ENCODE data around the gene ZNF2. TPM values are rescaled to one million over a fixed set of nuclear protein-coding genes. Genes with fewer than 3 reads are reported as not detected.

Gene ZNF2
- total and polyA plus RNA-seq, 2 of the 13 experiments (the other 11 are each of a cell fraction or from before 2014, with no cell fraction given), result 4.3 to 6.1 TPM

DNA sequence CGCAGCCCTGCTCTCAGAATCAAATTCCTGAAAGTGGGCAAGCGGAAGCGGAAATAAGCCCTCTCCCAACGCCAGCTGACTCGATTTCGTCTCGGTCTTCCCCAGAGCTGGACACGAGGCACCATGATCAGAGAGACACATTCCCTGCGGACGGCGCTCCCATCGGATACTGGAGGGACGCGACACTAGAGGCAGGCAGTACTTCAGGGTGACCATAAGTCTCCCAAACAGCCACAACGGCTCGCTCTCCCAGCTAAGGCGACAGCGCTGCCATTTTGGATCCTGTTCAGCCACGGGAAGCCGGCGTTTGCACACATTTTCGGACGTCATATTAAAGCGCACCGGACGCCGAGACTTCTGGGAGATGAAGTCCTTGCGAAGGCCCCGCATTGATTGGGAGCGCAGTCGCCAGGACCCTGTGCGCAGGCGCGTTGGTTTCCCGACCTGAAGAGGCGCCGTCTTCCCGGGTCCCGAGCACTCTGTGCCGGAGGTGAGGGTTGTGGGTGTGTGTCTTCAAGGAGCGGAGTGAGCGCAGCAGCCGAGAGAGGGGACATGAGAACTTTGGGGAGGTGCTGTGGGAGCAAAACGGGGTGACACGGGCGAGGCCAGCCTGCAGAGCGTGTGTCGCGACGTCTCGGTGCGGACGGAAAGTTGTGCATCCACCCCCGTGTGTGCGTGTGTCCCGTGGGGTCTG lies at the start of gene ZNF2 (continued):
- TF ChIP-seq ATRX (CRISPR knock-in tag; IDR thresholded peaks at IDR 0.05; ENCODE audit: borderline replicate concordance) (no peak), SRY (CRISPR knock-in tag; IDR thresholded peaks at IDR 0.05) (peak; percentile 92; the same call in 1 of the 2 replicates), PHF20 (CRISPR knock-in tag; IDR thresholded peaks at IDR 0.05) (peak; percentile 99), FOXP1 (IDR thresholded peaks at IDR 0.05) (no peak), FOXP1 (CRISPR knock-in tag; IDR thresholded peaks at IDR 0.05) (no peak), PAWR (CRISPR knock-in tag; IDR thresholded peaks at IDR 0.05; ENCODE audit: borderline replicate concordance) (no peak), ZNF75D (CRISPR knock-in tag; IDR thresholded peaks at IDR 0.05; ENCODE audit: borderline replicate concordance) (no peak), KLF13 (CRISPR knock-in tag; IDR thresholded peaks at IDR 0.05) (peak; percentile 75), ZNF530 (CRISPR knock-in tag; IDR thresholded peaks at IDR 0.05; ENCODE audit: low read depth) (no peak), ZNF792 (CRISPR knock-in tag; IDR thresholded peaks at IDR 0.05) (peak; percentile 47), NBN (conservative IDR thresholded peaks at IDR 0.05) (no peak), ZFY (CRISPR knock-in tag; IDR thresholded peaks at IDR 0.05) (peak; percentile 83), HOXD1 (CRISPR knock-in tag; IDR thresholded peaks at IDR 0.05) (peak; percentile 32; the same call in 1 of the 2 replicates), ZNF354B (CRISPR knock-in tag; IDR thresholded peaks at IDR 0.05) (peak; percentile 93; the same call in 1 of the 2 replicates), MAZ (IDR thresholded peaks at IDR 0.05; ENCODE audit: borderline replicate concordance, low read depth, low read length) (0 out of 2 replicates have a peak, but pooled peaks have one; percentile 30), MAZ (CRISPR knock-in tag; IDR thresholded peaks at IDR 0.05; ENCODE audit: low read depth) (peak; percentile 76; the same call in 1 of the 2 replicates), ZNF3 (CRISPR knock-in tag; IDR thresholded peaks at IDR 0.05) (no peak), ZNF644 (CRISPR knock-in tag; IDR thresholded peaks at IDR 0.05; ENCODE audit: low read depth) (peak; percentile 78), NFYC (CRISPR knock-in tag; IDR thresholded peaks at IDR 0.05) (peak; percentile 76), ZNF350 (CRISPR knock-in tag; IDR thresholded peaks at IDR 0.05; ENCODE audit: borderline replicate concordance, low read depth) (peak; percentile 99)
- TF ChIP-seq, protein P1, sequence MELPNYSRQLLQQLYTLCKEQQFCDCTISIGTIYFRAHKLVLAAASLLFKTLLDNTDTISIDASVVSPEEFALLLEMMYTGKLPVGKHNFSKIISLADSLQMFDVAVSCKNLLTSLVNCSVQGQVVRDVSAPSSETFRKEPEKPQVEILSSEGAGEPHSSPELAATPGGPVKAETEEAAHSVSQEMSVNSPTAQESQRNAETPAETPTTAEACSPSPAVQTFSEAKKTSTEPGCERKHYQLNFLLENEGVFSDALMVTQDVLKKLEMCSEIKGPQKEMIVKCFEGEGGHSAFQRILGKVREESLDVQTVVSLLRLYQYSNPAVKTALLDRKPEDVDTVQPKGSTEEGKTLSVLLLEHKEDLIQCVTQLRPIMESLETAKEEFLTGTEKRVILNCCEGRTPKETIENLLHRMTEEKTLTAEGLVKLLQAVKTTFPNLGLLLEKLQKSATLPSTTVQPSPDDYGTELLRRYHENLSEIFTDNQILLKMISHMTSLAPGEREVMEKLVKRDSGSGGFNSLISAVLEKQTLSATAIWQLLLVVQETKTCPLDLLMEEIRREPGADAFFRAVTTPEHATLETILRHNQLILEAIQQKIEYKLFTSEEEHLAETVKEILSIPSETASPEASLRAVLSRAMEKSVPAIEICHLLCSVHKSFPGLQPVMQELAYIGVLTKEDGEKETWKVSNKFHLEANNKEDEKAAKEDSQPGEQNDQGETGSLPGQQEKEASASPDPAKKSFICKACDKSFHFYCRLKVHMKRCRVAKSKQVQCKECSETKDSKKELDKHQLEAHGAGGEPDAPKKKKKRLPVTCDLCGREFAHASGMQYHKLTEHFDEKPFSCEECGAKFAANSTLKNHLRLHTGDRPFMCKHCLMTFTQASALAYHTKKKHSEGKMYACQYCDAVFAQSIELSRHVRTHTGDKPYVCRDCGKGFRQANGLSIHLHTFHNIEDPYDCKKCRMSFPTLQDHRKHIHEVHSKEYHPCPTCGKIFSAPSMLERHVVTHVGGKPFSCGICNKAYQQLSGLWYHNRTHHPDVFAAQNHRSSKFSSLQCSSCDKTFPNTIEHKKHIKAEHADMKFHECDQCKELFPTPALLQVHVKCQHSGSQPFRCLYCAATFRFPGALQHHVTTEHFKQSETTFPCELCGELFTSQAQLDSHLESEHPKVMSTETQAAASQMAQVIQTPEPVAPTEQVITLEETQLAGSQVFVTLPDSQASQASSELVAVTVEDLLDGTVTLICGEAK (IDR thresholded peaks at IDR 0.05), result peak; percentile 76
- TF ChIP-seq, protein P1 (CRISPR knock-in tag; IDR thresholded peaks at IDR 0.05), result peak; percentile 89
- TF ChIP-seq, protein P2, sequence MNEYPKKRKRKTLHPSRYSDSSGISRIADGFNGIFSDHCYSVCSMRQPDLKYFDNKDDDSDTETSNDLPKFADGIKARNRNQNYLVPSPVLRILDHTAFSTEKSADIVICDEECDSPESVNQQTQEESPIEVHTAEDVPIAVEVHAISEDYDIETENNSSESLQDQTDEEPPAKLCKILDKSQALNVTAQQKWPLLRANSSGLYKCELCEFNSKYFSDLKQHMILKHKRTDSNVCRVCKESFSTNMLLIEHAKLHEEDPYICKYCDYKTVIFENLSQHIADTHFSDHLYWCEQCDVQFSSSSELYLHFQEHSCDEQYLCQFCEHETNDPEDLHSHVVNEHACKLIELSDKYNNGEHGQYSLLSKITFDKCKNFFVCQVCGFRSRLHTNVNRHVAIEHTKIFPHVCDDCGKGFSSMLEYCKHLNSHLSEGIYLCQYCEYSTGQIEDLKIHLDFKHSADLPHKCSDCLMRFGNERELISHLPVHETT (CRISPR knock-in tag; conservative IDR thresholded peaks at IDR 0.05), result 0 out of 2 replicates have a peak, but pooled peaks have one; percentile 22

All from HepG2 (cell line).